Measurements from ENCODE around the gene MAP4. TPM values are rescaled to one million over a fixed set of nuclear protein-coding genes. Genes with fewer than 3 reads are reported as not detected.

The MAP4 gene
- total and polyA plus RNA-seq, 2 donors (not counting 1 experiment from before 2014, with no cell fraction given) = 39.2 to 132 TPM

DNA sequence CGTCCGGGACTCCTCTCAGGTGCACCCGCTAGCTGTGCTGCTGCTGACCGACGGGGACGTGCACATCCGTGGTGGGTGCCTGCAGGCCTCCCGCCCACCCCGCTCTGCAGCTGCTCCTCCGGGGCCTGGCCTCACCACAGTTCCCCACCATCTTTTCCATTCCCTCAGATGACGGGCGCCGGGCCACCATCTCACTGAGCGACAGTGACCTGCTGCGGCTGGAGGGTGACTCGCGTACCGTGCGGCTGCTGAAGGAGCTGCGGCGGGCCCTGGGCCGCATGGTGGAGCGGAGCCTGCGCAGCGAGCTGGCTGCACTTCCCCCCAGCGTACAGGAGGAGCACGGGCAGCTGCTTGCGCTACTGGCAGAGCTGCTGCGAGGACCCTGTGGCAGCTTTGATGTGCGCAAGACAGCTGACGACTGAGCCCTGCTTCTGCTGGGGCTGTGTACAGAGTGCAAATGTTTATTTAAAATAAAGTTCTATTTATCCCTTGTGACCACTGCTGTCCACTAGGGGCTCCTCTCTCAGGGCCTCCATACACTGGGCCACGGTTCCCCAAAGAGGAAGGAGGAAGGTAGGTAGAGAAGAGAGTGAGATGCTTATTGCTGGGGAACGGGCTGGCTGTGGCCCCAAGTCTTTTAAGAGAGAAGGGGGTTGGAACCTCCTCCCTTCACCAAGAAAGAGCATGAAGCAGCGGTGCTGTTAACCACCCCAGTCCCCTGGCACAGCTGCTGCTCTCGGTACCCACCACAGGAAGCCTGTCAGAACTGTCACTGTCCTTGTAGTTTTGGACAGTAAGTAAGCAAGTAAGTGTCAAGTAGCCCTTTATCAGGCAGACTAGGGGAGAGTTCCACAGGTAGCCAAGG is 166.3 kb downstream of the MAP4 start:
- H2AFZ ChIP-seq (ENCODE audit: insufficient read depth, low read depth, low read length, poor library complexity, severe bottlenecking) = no peak overlapping the region
- intact Hi-C loops (cut with micrococcal nuclease) = no loop called here
- no peaks in the 10 kb centered on the region for H3K9me3 Mint-ChIP-seq (ENCODE audit: insufficient read depth)
- H3K79me2 ChIP-seq (ENCODE audit: control insufficient read depth, insufficient read depth, low read length) = no peaks in the 10 kb centered on the region
- H3K9ac ChIP-seq (ENCODE audit: low read length) = no peak overlapping the region
- ATAC-seq (ENCODE audit: low read depth) (peak; percentile 41), DNase-seq (no peak)
- no peaks in the 10 kb centered on the region for H4K20me1 ChIP-seq (ENCODE audit: control insufficient read depth, insufficient read depth, low read length, poor library complexity, severe bottlenecking)
- H3K4me2 ChIP-seq (replicated peaks; ENCODE audit: low read depth, low read length, poor library complexity, severe bottlenecking) = no peak overlapping the region
- H3K4me1 ChIP-seq (ENCODE audit: control insufficient read depth in 2 of 2, insufficient read depth in 2 of 2, low read length in 2 of 2) = peaks cover 4 to 8% of the 10 kb centered on the region in 2 donors
- H3K27me3 ChIP-seq (replicated peaks in 1 of 4; ENCODE audit: control extremely low read depth in 1 of 4, control insufficient read depth in 3 of 4, insufficient read depth in 4 of 4, low read length in 3 of 4) = no peaks in the 10 kb centered on the region
- H3K27me3 Mint-ChIP-seq = no peaks in the 10 kb centered on the region
- H3K27ac ChIP-seq (ENCODE audit: low read length in 2 of 2) = no peak overlapping the region
- TF ChIP-seq, protein P1, sequence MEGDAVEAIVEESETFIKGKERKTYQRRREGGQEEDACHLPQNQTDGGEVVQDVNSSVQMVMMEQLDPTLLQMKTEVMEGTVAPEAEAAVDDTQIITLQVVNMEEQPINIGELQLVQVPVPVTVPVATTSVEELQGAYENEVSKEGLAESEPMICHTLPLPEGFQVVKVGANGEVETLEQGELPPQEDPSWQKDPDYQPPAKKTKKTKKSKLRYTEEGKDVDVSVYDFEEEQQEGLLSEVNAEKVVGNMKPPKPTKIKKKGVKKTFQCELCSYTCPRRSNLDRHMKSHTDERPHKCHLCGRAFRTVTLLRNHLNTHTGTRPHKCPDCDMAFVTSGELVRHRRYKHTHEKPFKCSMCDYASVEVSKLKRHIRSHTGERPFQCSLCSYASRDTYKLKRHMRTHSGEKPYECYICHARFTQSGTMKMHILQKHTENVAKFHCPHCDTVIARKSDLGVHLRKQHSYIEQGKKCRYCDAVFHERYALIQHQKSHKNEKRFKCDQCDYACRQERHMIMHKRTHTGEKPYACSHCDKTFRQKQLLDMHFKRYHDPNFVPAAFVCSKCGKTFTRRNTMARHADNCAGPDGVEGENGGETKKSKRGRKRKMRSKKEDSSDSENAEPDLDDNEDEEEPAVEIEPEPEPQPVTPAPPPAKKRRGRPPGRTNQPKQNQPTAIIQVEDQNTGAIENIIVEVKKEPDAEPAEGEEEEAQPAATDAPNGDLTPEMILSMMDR (IDR thresholded peaks at IDR 0.05) = peak; percentile 12
- TF ChIP-seq EZH2 (IDR thresholded peaks at IDR 0.05; ENCODE audit: borderline replicate concordance, insufficient read depth, low read depth, low read length, poor library complexity, severe bottlenecking) = no peak
- peaks cover 5% of the 10 kb centered on the region for H3K4me1 Mint-ChIP-seq
- 94% methylated on average over 27 of the region's 35 CpGs for WGBS (ENCODE audit: insufficient coverage)
- H3K4me3 ChIP-seq (ENCODE audit: control extremely low read depth in 1 of 5, extremely low read depth in 1 of 5, insufficient read depth in 1 of 5, low read depth in 2 of 5, low read length in 4 of 5) = no peak overlapping the region
- H3K36me3 ChIP-seq (replicated peaks in 1 of 2; ENCODE audit: control extremely low read depth in 1 of 2, control insufficient read depth in 1 of 2, extremely low read depth in 1 of 2, insufficient read depth in 2 of 2, low read length in 1 of 2) = peaks cover 2 to 67% of the 10 kb centered on the region in 2 experiments
- H3K9me3 ChIP-seq (ENCODE audit: control extremely low read depth in 1 of 3, control insufficient read depth in 2 of 3, insufficient read depth in 1 of 3, low read length in 2 of 3) = peaks cover 0 to 4% (median 0%) of the 10 kb centered on the region in 3 donors
- ChIA-PET CTCF (interaction anchor here (0.8 kb wide), 1 partner anchor 140 kb away, joined by 4 read pairs; no protein-coding TSS in a partner anchor), POLR2A (no interaction called here)
- H3K4me3 Mint-ChIP-seq = no peak overlapping the region
- H3K27ac Mint-ChIP-seq = peak overlapping the region; percentile 41

DNA sequence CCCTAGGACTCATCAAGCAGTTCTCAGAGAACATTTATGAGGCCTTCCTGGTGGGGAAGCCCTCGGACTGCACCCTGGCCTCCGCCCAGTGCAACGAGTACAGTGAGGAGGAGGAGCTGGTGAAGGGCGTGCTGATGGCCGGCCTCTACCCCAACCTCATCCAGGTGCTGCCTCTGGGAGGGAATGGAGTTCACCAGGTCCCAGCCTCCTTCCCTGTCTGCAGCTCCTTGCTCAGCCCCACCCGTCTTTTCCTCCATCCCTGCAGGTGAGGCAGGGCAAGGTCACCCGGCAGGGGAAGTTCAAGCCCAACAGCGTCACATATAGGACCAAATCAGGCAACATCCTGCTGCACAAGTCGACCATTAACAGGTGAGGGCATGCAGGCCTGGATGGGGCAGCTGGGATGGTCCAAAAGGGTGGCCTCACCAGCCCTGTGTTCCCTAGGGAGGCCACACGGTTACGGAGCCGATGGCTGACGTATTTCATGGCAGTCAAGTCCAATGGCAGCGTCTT is 167.0 kb downstream of the MAP4 start:
- H3K4me2 ChIP-seq (replicated peaks; ENCODE audit: low read depth, low read length, poor library complexity, severe bottlenecking) = no peak overlapping the region
- H3K4me3 Mint-ChIP-seq = no peak overlapping the region
- H3K9me3 ChIP-seq (ENCODE audit: control extremely low read depth in 1 of 3, control insufficient read depth in 2 of 3, insufficient read depth in 1 of 3, low read length in 2 of 3) = peaks cover 0 to 4% (median 0%) of the 10 kb centered on the region in 3 donors
- POLR2A ChIA-PET = no interaction called here
- CTCF ChIA-PET = no interaction called here
- no peak overlapping the region for H3K27ac ChIP-seq (ENCODE audit: low read length in 2 of 2)
- H3K9me3 Mint-ChIP-seq (ENCODE audit: insufficient read depth) = no peaks in the 10 kb centered on the region
- H3K4me1 Mint-ChIP-seq = peaks cover 5% of the 10 kb centered on the region
- no peaks in the 10 kb centered on the region for H3K27me3 ChIP-seq (replicated peaks in 1 of 4; ENCODE audit: control extremely low read depth in 1 of 4, control insufficient read depth in 3 of 4, insufficient read depth in 4 of 4, low read length in 3 of 4)
- no peaks in the 10 kb centered on the region for H4K20me1 ChIP-seq (ENCODE audit: control insufficient read depth, insufficient read depth, low read length, poor library complexity, severe bottlenecking)
- H3K27ac Mint-ChIP-seq = no peak overlapping the region
- intact Hi-C loops (cut with micrococcal nuclease) = no loop called here
- no peak for ATAC-seq (ENCODE audit: low read depth)
- 93% methylated on average over 13 of the region's 14 CpGs for WGBS (ENCODE audit: insufficient coverage)
- H3K4me1 ChIP-seq (ENCODE audit: control insufficient read depth in 2 of 2, insufficient read depth in 2 of 2, low read length in 2 of 2) = peaks cover 4 to 8% of the 10 kb centered on the region in 2 donors
- no peak for DNase-seq
- no peak overlapping the region for H2AFZ ChIP-seq (ENCODE audit: insufficient read depth, low read depth, low read length, poor library complexity, severe bottlenecking)
- peaks cover 2 to 70% of the 10 kb centered on the region in 2 experiments for H3K36me3 ChIP-seq (replicated peaks in 1 of 2; ENCODE audit: control extremely low read depth in 1 of 2, control insufficient read depth in 1 of 2, extremely low read depth in 1 of 2, insufficient read depth in 2 of 2, low read length in 1 of 2)
- H3K9ac ChIP-seq (ENCODE audit: low read length) = no peak overlapping the region
- no peaks in the 10 kb centered on the region for H3K27me3 Mint-ChIP-seq
- no peak for TF ChIP-seq EZH2 (IDR thresholded peaks at IDR 0.05; ENCODE audit: borderline replicate concordance, insufficient read depth, low read depth, low read length, poor library complexity, severe bottlenecking)
- TF ChIP-seq, protein P1 (IDR thresholded peaks at IDR 0.05) = no peak
- no peak overlapping the region for H3K4me3 ChIP-seq (ENCODE audit: control extremely low read depth in 1 of 5, extremely low read depth in 1 of 5, insufficient read depth in 1 of 5, low read depth in 2 of 5, low read length in 4 of 5)
- H3K79me2 ChIP-seq (ENCODE audit: control insufficient read depth, insufficient read depth, low read length) = no peaks in the 10 kb centered on the region
